GM19193 (cell line): ENCODE results near the gene APOBEC4.

Source experiments
- POLR2A ChIP-seq: IDR thresholded peaks from 4 replicates; pipeline ENCODE4 v1.6.1; 2011; ENCODE audit not compliant: insufficient read depth, insufficient read length; ENCODE audit errors: extremely low read depth

The APOBEC4 gene

DNA sequence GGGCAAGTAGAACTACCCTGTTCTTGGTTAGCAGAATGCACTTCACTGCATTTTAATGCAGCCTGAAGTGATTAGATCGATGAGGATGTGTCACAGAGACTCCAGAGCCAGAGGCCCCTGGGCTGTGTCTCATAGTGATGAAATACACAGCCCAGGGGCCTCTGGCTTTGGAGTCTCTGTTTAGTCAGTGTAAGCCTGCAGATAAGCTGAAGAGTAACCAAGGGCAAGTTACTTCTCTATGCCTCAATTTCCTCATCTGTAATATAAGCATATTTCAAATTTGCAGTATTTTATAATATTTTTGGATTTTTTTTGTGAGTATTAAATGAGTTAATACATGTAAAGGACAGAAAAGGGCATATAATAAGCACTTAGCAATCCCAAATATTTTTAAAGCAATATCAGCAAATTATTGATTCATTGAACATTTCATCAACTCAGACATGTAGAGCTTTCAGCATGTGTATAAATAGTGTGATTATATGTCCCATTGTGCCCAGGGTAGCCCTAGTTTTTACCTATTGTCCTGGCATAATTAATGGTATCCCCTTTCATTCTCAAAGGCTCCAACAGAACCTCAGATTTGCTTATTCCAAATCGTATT is 23.6 kb upstream of the APOBEC4 start:
- TF ChIP-seq POLR2A = no peak

DNA sequence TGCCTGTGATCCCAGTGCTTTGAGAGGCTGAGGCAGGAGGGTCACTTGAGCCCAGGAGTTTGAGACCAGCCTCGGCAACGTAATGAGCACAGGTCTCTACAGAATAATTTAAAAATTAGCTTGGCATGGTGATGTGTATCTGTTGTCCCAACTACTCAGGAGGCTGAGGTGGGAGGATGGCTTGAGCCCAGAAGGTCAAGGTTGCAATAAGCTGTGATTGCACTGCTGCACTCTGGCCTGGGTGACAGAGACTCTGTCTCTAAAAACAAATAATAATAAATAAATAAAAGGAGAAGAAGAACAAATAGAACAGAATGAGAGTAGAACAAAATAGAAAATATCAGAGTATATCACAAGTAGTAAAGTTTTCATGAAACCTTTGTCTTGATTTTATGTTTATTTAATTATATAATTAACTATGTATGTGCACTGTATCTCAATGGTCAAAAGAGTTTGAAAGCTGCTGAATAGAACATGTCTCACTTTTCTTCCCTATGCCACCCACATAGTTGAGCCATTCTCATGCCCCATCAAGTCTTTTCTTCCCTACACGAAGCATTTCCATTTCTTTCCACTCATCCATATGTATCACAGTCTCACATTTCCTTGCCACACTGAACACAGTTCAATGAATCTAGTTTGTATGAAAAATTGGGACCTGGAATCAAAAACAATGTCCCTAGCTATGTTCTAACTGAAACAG is 22.9 kb upstream of the APOBEC4 start:
- TF ChIP-seq POLR2A = no peak

DNA sequence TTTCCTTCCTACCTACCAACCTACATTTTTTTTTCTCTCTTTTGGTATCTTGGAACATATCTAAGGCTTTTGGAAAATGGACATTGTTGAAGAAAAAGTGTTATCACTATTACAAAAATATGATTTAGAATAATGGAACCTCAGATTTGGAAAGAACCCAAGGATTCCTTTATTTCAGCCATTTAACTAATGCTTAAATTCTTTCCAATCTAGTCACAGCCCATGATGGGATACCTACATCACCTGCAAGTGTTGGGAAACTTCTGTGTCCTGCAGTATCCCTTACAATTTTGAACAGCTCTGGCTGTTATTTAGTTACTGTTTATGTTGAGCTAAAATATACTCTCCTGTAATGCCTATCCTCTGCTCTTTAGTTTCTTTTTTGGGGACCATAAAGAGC is 22.3 kb upstream of the APOBEC4 start:
- TF ChIP-seq POLR2A = no peak

DNA sequence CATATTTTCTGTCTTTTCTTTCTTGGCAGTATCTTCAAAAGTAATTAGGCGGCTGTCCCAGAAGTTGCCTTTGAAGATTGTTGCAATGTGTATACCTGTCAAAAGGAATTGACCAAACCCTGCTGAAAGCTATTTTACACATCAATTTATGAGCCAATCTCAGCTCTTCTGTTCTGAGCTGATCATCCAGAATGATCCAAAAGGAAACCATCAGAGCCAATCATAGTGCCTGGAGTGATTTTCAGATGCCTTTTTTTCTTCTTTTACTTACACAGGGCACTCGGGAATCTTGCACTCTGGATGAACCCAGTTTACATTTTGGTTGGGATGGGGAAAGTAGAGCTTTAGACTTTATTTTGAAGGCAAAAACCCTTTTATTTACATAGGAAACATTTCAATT is 21.8 kb upstream of the APOBEC4 start:
- no peak for TF ChIP-seq POLR2A

DNA sequence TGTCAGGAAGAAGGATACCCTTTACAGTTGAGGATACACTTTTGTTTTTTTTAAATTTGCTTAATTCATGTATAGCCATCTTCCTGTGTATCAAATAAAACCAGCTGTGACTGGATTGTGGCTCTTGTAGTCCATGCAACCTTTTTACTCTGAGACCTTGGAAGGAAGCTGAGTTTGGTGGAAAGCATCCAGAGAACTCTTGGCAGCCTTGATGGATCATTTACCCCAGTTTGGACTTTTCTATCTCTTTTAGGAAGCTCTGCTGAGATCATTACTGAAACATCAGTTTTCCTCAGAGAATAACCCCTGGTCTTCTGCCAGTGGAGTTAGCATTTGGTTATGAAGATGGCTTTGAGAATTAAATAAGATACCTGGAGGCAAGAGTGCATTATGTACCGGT is 21.2 kb upstream of the APOBEC4 start:
- no peak for TF ChIP-seq POLR2A

DNA sequence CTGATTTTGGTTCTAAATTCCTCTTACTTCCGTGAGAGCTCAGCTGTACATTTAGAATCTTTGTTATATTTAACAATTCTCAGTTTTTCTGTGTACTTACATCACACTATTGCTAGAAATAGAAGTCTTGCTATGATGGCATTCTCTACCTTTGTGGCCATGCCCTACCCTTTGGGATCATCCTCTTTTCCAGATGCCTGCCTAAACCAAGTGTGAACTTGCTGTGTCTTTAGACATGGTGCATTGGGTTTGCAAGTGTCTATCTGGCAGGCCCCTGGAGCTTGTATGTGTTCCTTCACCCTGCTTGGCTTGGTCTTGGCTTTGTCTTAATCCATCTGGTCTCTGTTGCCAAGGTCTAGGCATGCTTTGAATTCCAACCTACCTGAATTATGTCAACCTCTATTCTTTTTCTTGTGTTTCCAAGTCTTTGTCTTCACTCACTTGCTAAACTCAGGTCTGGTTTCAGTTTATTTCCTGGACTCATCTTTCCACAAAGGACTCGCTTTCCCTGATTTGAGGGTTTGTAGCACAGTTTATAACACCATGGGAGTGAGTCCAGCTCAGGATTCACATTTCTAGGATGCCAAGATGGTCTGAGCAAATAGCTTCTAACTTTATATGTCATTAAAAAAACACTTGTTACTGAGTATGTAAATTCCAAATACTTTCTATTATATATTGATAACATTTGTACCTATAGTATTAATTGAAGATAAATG is 20.6 kb upstream of the APOBEC4 start:
- no peak for TF ChIP-seq POLR2A

DNA sequence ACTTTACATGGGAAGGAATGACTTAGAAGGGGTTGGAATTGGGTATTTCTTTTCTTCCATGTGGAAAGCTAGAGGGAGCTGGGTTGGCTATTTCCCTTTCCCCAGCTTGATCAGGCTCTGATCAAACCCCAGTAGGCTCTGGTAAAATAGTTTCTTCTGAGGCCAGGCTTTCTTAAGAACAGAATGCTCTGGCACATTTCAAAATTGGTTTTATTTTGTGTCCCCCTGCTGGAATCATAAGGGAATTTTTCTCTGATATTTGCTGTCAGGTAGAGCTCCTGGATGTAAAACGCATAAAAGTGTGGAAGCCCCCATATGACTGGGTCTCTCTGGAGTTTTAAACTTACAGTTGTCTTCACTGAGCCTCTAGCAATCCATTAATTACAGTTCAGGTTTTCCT is 17.1 kb upstream of the APOBEC4 start:
- no peak for TF ChIP-seq POLR2A

DNA sequence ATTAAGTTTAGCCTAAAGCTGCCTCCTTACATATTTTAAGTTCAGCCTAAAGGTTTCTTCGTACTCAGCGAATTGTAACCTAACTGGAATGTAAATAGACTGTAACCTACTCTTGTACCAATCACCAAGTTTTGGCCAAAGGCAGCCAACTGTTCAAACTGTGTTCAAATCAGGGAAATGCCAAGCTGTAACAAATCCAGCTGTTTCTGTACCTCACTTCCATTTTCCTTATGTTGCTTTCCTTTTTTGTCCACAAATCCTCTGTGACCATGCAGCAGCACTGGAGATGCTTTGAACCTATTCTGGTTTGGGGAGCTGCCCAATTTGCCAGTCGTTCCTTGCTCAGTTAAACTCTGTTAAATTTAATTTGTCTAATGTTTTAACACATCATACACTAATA is 3.2 kb upstream of the APOBEC4 start:
- TF ChIP-seq POLR2A = no peak

DNA sequence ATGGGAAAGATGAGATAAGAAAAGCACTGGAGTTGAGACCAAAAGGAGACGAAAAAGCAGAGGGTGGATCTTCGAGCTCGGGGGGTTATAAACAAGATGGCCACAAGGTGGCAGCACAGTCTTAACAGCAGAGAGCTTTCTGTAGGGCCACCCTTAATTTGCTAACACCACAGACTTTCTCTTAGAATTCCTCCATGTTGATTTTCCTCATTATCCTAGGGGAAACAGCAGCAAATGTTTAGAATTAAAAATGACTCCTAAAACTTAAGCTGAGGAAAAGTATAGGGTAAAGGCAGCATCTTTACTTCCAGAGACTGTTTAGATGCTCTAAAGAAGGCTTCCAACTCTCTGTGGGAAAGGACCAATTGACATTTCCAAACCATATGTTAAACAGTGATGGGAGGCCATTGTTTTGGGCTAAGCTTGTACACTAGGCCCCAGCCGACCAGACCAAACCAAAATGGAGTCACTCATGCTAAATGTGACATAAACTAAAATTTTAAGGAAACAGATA is 2.5 kb upstream of the APOBEC4 start:
- no peak for TF ChIP-seq POLR2A

DNA sequence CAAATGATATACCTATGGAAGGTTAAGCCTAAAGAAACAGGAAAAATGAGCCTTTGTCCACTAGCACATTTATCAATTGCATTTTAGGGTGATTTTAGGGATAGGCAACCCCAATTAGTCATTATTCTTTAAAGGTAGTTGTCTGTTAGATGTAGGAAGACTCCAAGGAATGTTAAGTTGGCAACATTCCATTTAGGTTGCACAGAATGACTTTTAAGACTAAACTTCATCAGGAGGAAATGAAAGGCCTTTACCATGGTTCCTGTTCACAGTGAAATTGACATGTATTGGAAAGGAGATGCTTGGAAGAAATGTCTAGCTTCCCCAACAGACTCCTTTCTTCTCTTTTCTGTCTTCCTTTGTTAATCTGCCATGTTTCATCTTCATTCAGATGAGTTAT is 1.6 kb upstream of the APOBEC4 start:
- no peak for TF ChIP-seq POLR2A

DNA sequence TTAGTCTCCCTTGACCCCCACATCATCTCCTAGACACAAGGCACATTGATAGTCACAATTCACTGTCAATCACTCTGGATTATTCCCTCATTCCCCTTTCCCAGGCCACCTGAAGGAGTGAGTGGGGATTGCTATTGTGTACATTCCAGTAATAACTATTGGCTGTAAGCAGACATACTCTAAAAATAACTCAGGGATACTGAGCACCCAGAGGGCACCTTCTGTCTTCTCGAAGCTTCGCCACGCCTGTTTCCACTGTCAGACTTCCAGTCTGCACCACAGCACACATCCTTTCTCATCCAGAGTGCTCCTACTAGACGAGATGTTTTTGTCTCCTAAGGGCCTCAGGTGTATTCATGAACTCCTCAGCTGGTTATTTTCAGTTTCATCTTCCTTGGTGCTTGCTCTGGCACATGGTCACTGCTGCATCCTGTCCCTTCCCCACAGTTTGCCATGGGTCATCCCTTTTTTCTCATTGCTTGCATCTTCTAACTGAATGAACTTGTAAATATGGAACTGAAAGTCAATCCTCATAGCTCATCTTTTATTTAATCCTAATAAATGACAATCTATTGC is 848 bp upstream of the APOBEC4 start:
- no peak for TF ChIP-seq POLR2A

DNA sequence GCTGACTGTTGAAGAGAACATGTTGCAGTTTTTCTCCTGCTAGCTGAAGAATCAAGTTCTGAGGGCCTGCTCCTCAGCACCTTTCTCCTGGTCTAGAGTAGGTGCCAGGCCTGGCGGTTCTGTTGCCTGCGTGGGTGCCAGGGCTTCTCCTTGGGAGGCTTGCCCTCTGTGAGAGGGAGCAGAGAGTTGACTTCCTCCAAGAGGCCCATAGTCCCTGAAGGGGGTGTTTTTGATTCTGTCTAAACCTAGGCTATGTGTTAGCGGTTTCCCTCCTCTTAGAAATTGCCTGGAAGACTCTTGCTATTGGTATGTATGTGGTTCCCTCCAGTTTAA is 312 bp upstream of the APOBEC4 start:
- TF ChIP-seq POLR2A = no peak

DNA sequence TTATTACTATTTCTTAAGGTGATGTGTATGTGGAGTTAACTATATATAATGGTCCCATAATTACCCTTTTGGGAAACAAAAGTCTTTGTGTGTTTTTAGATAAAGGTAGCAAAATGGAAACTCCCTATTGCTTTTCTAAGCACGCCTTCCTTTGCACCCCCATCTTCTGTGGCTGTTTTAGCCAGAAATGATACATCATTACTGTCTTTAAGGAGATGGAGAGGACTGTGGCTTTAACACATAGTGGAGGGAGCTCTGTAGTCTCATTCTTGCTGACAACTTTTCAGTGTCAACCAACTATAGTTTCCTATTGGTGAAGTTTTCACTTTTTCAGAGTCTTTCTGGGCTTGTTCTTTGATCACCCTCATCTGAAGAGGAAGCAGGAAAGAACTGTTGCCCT is 1.0 kb downstream of the APOBEC4 start:
- no peak for TF ChIP-seq POLR2A

DNA sequence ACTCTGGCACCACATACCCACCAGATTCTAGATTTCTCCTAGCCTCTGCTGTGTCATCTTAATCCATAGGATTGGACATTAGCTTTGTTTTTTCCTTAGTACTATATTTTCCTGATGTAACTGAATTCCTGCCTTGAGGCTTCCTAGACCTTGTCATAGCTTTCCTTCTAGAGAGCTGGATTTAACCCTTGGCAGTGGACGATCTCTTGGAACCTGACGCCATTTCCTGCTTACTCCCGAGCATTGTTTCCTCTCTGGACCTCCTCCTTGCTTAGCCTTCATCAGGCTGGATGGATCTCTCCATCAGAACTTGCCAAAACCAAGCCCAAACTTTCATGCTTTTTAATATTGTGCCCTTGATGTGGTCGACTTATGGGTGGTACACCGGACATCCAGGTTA is 1.5 kb downstream of the APOBEC4 start:
- no peak for TF ChIP-seq POLR2A

DNA sequence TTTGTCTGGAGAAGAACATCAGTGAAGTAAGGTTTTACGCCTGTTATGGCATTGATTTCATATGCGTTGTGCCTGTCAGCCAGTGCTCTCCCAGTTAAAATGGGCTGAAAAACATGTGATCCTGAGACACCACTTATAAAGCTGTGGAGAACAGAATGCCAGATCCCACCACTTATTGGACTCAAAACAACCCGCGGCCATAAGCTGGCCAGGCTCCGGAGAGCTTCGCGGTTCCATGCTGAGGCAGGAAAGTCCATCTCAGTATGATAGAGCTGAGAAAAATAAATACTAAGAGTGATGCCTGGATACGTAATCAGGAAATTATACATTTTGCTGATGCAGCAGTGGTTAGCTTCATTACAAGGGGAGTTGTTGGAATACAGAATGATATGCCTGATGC is 5.1 kb downstream of the APOBEC4 start:
- TF ChIP-seq POLR2A = no peak

DNA sequence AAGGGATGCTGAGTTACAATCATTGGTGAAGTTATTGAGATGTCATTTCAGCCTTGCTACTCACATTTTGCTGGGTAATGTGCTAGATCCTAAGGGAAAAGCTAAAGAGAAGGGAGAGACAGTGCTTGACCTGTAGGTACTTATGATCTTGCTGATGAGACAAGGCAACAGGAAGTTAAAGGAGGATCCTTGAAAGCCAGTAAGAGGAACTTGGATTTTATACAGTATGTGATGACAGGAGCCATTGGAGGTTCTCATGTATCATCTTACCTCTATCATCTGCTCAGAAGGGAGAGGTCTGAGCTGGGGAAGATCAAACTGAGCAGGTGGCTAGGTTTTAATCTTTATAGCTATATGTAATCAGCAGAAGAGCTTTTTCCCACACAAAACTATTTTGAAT is 6.3 kb downstream of the APOBEC4 start:
- no peak for TF ChIP-seq POLR2A

DNA sequence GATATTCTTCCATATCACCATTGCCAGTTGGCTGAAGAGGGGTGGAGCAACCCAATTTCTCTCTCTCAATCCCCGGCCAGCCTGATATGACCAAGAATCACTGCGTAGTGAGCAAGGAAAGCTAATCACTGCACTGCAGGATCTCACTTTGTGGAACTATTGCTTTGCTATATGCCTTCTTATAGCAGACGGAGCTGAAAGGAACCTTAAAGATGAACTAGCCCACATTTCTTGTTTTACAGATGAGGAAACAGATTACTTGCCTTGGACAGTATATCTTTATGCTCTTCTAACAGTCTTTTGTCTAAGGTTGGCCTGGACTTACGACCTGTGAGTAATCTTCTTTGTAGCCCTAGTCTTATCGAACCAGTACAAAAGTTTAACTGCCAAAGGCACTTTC is 7.6 kb downstream of the APOBEC4 start:
- TF ChIP-seq POLR2A = no peak

DNA sequence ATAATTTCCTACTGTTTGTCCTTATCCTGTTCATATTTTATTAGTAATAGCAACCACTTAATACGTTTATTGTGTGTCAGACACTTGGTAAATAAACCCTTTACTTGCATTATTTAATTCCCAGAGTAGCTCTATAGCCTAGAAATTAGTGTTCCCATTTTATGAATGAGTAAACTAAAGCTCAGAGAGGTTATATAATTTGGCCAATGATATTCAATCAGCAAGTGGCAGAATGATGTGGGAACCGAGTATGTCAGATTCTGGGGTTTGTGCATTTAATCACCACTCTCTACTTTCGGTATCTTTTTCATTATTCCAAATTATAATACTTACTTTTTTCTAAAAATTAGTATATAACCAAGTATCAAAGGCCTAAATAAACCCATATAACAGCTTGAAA is 10.9 kb downstream of the APOBEC4 start:
- no peak for TF ChIP-seq POLR2A
